ENCODE measurements around the gene SLC27A1. TPM values are rescaled to one million over a fixed set of nuclear protein-coding genes. Genes with fewer than 3 reads are reported as not detected.

SLC27A1 gene
- total RNA-seq: 1 to 10 TPM; 4.8 to 7.1 TPM
- long read RNA-seq, partial matches to known transcripts: 1 of 3 reads
- long read RNA-seq, other reads (novel, unspliced or antisense): 2 of 3 reads

GRCh38 chr19:17470068-17470841 is at the start of gene SLC27A1:
Gene SLC27A1 (plus strand): TSS chr19:17470524. CDS start chr19:17470541, 17 bp downstream.
- ATAC-seq (peak; percentile 87), DNase-seq (peak; percentile 98 to 99)
- intact Hi-C loops (cut with DNase I, micrococcal nuclease): no loop called here

GRCh38 chr19:17421942-17422341 is 48.4 kb upstream of the SLC27A1 start:
- intact Hi-C loops (cut with DNase I, micrococcal nuclease): no loop called here
- no peak for ATAC-seq

GRCh38 chr19:17423429-17424208 is 46.7 kb upstream of the SLC27A1 start:
- ATAC-seq (no peak), DNase-seq (no peak)
- intact Hi-C loops (cut with DNase I, micrococcal nuclease): no loop called here

More at GRCh38 chr19:17421942-17422341, 48.4 kb upstream of the SLC27A1 start:
- no peak for DNase-seq

- DNase-seq (peak in 1 of 2 donors; percentile 28), ATAC-seq (peak; percentile 33)
- intact Hi-C loops (cut with DNase I, micrococcal nuclease): no loop called here
Measured at GRCh38 chr19:17424743-17425365, 45.5 kb upstream of the SLC27A1 start.

- DNase-seq: no peak
- intact Hi-C loops (cut with DNase I, micrococcal nuclease): no loop called here
- no peak for ATAC-seq
Measured at GRCh38 chr19:17429641-17430113, 40.6 kb upstream of the SLC27A1 start.

GRCh38 chr19:17431417-17431816 is 38.9 kb upstream of the SLC27A1 start:
- no peak for ATAC-seq
- intact Hi-C loops (cut with DNase I, micrococcal nuclease): no loop called here
- no peak for DNase-seq

- ATAC-seq: no peak
- intact Hi-C loops (cut with DNase I, micrococcal nuclease): no loop called here
Measured at GRCh38 chr19:17435218-17435617, 35.1 kb upstream of the SLC27A1 start.

GRCh38 chr19:17436094-17436873 is 34.0 kb upstream of the SLC27A1 start:
- ATAC-seq (no peak), DNase-seq (no peak)
- intact Hi-C loops (cut with DNase I, micrococcal nuclease): no loop called here

More at GRCh38 chr19:17435218-17435617, 35.1 kb upstream of the SLC27A1 start:
- DNase-seq: no peak

- intact Hi-C loops (cut with DNase I, micrococcal nuclease): no loop called here
- ATAC-seq: no peak
- DNase-seq: no peak
Measured at GRCh38 chr19:17436874-17437267, 33.5 kb upstream of the SLC27A1 start.

- DNase-seq (no peak), ATAC-seq (no peak)
- intact Hi-C loops (cut with DNase I, micrococcal nuclease): no loop called here
Measured at GRCh38 chr19:17441241-17442021, 28.9 kb upstream of the SLC27A1 start.

GRCh38 chr19:17445526-17446165 is 24.7 kb upstream of the SLC27A1 start:
- ATAC-seq: no peak
- no peak for DNase-seq
- intact Hi-C loops (cut with DNase I, micrococcal nuclease): no loop called here

GRCh38 chr19:17447704-17448130 is 22.6 kb upstream of the SLC27A1 start:
- no peak for ATAC-seq
- DNase-seq: no peak
- intact Hi-C loops (cut with DNase I, micrococcal nuclease): no loop called here

- ATAC-seq: peak; percentile 37
- intact Hi-C loops (cut with DNase I, micrococcal nuclease): no loop called here
- peak; percentile 41 to 65 for DNase-seq
Measured at GRCh38 chr19:17448131-17448967, 22.0 kb upstream of the SLC27A1 start, which contains the start of gene TMEM221. Gene TMEM221 (minus strand): TSS chr19:17448668. CDS start chr19:17448462, 206 bp downstream.

GRCh38 chr19:17450264-17451075 is 19.9 kb upstream of the SLC27A1 start:
- intact Hi-C loops (cut with DNase I, micrococcal nuclease): no loop called here
- DNase-seq (peak in 1 of 2 donors; percentile 35), ATAC-seq (peak; percentile 90)

- no peak for DNase-seq
- intact Hi-C loops (cut with DNase I, micrococcal nuclease): no loop called here
- no peak for ATAC-seq
Measured at GRCh38 chr19:17451820-17452219, 18.5 kb upstream of the SLC27A1 start.
